ENCODE results near the gene TGM2.
"Not testable (repeated sequence)": the region's sequence is repeated elsewhere in the genome, so short reads cannot be mapped to it uniquely, and the experiment has no call there.

TGM2 gene

GRCh38 chr20:38112261-38112929 is 52.7 kb downstream of the TGM2 start:
- DNase-seq = no peak

GRCh38 chr20:38111366-38112232 is 53.5 kb downstream of the TGM2 start:
- DNase-seq = no peak

GRCh38 chr20:38110525-38111178 is 54.4 kb downstream of the TGM2 start:
- DNase-seq = peak; percentile 37

- DNase-seq = no peak
Observed at GRCh38 chr20:38109591-38110524, 55.2 kb downstream of the TGM2 start.

GRCh38 chr20:38108986-38109541 is 56.0 kb downstream of the TGM2 start:
- no peak for DNase-seq

- peak; percentile 74 for DNase-seq
Observed at GRCh38 chr20:38108438-38108985, 56.6 kb downstream of the TGM2 start.

GRCh38 chr20:38107916-38108315 is 57.2 kb downstream of the TGM2 start:
- DNase-seq = peak; percentile 34

- not testable (repeated sequence) for DNase-seq
Observed at GRCh38 chr20:38107386-38107785, 57.7 kb downstream of the TGM2 start.

- DNase-seq = peak; percentile 67
Observed at GRCh38 chr20:38106461-38106860, 58.6 kb downstream of the TGM2 start.

- peak; percentile 89 for DNase-seq
Observed at GRCh38 chr20:38104285-38104684, 60.8 kb downstream of the TGM2 start.

GRCh38 chr20:38102206-38102605 is 62.9 kb downstream of the TGM2 start:
- DNase-seq = not testable (repeated sequence)

GRCh38 chr20:38098952-38099351 is 66.1 kb downstream of the TGM2 start:
- DNase-seq = no peak

GRCh38 chr20:38095017-38095686 is 69.9 kb downstream of the TGM2 start:
- DNase-seq = peak; percentile 97

GRCh38 chr20:38094373-38094891 is 70.6 kb downstream of the TGM2 start:
- DNase-seq = peak; percentile 97

GRCh38 chr20:38093641-38094077 is 71.4 kb downstream of the TGM2 start:
- no peak for DNase-seq

- no peak for DNase-seq
Observed at GRCh38 chr20:38092915-38093314, 72.2 kb downstream of the TGM2 start.

GRCh38 chr20:38092260-38092857 is 72.7 kb downstream of the TGM2 start:
- no peak for DNase-seq

- peak; percentile 35 for DNase-seq
Observed at GRCh38 chr20:38091441-38092216, 73.4 kb downstream of the TGM2 start.

GRCh38 chr20:38090061-38090460 is 75.0 kb downstream of the TGM2 start:
- peak; percentile 48 for DNase-seq

- DNase-seq = peak; percentile 67
Observed at GRCh38 chr20:38089500-38089899, 75.6 kb downstream of the TGM2 start.

Measured in NCI-H82 (cell line).